HCT116 (cell line): ENCODE data around the gene PACRGL.

Source experiments
- CTCF ChIP-seq, 3 experiments: fragments of 200-600 bp in 1 of 3; sonication (generic) in 1 of 3; IDR thresholded peaks in 2 of 3; conservative IDR thresholded peaks in 1 of 3; 2 replicates each; pipeline ENCODE4 v1.5.1; 2012 to 2017; ENCODE audit warnings: low read depth in 2 of 3, low read length in 2 of 3, antibody characterized with exemption in 1 of 3, borderline replicate concordance in 1 of 3, control low read depth in 1 of 3, mild to moderate bottlenecking in 1 of 3, mixed read lengths in 1 of 3, mixed run types in 1 of 3, moderate library complexity in 1 of 3; ENCODE audit not compliant: insufficient read depth in 1 of 3
- EZH2 ChIP-seq: fragments of 200-600 bp; sonication (generic); IDR thresholded peaks from 2 replicates; pipeline ENCODE4 v1.6.1; 2017; ENCODE audit warnings: antibody characterized with exemption, mixed run types
- EZH2phosphoT487 ChIP-seq: fragments of 200-600 bp; IDR thresholded peaks from 2 replicates; pipeline ENCODE4 v1.6.1; 2018; ENCODE audit warnings: antibody characterized with exemption, borderline replicate concordance
- JUND ChIP-seq: IDR thresholded peaks from 2 replicates; pipeline ENCODE4 v1.6.1; 2012
- MAX ChIP-seq: IDR thresholded peaks from 2 replicates; pipeline ENCODE4 v1.6.1; 2012
- POLR2A ChIP-seq: IDR thresholded peaks from 2 replicates; pipeline ENCODE4 v1.7.0; 2011; ENCODE audit warnings: borderline replicate concordance; ENCODE audit not compliant: insufficient read depth, insufficient read length; ENCODE audit errors: extremely low read depth
- POLR2AphosphoS5 ChIP-seq: IDR thresholded peaks from 2 replicates; pipeline ENCODE4 v1.6.1; 2011; ENCODE audit warnings: mild to moderate bottlenecking, low read depth, low read length, moderate library complexity
- RAD21 ChIP-seq: IDR thresholded peaks from 2 replicates; pipeline ENCODE4 v1.6.1; 2012; ENCODE audit warnings: low read depth, mild to moderate bottlenecking
- REST ChIP-seq: IDR thresholded peaks from 2 replicates; pipeline ENCODE4 v1.6.1; 2012; ENCODE audit warnings: low read depth
- SP1 ChIP-seq: IDR thresholded peaks from 2 replicates; pipeline ENCODE4 v1.6.1; 2012; ENCODE audit warnings: low read depth
- YY1 ChIP-seq: IDR thresholded peaks from 2 replicates; pipeline ENCODE4 v1.6.1; 2011; ENCODE audit warnings: low read length, low read depth, moderate library complexity, mild to moderate bottlenecking; ENCODE audit not compliant: insufficient replicate concordance; ENCODE audit errors: extremely low read depth
- ZBTB33 ChIP-seq: IDR thresholded peaks from 2 replicates; pipeline ENCODE4 v1.6.1; 2011; ENCODE audit warnings: mild to moderate bottlenecking, low read length, moderate library complexity; ENCODE audit not compliant: insufficient replicate concordance; ENCODE audit errors: extremely low read depth
- ZFX ChIP-seq: fragments of 450-650 bp; IDR thresholded peaks from 2 replicates; pipeline ENCODE4 v1.6.1; 2017
- ZNF274 ChIP-seq: fragments of 200-500 bp; sonication (Bioruptor generic); IDR thresholded peaks from 2 replicates; pipeline ENCODE4 v1.6.1; 2014; ENCODE audit warnings: mild to moderate bottlenecking, low read depth, low read length, inconsistent platforms

- TF ChIP-seq EZH2 (no peak), POLR2A (no peak), CTCF (IDR thresholded peaks at IDR 0.05 in 2 of 3, conservative IDR thresholded peaks at IDR 0.05 in 1 of 3; ENCODE audit: borderline replicate concordance in 1 of 3, insufficient read depth in 1 of 3, low read depth in 2 of 3, low read length in 2 of 3) (no peak), ZFX (no peak), JUND (no peak), SP1 (no peak), RAD21 (no peak), YY1 (no peak), POLR2AphosphoS5 (no peak), ZBTB33 (no peak), REST (no peak), ZNF274 (no peak), MAX (no peak), EZH2phosphoT487 (no peak)
Observed at GRCh38 chr4:20761826-20762225, 61.6 kb downstream of the PACRGL start.
